Measurements from ENCODE around the gene BOC. TPM values are rescaled to one million over a fixed set of nuclear protein-coding genes. Genes with fewer than 3 reads are reported as not detected.

BOC gene
- total and polyA plus RNA-seq, 8 donors, result 5.2 to 51.3 (median 23.7) TPM

DNA sequence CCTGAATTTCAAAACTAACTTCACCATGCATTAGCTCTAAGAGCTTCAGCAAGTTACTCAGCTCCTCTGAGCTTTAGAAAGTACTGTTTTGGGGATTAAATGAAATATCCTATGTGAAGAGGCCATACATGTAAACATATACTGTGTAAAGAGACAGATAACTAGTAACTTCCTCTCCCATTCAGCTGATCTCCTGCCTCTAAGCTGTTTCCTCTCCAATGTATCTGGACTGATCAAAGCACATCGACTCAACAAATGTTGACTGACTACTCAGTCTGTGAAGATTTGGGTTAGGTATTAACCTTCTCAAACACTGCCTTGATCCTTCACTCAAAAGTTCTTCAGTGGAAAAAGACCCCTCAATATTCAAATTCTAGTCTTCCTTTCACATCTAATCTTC is 82.0 kb downstream of the BOC start:
- intact Hi-C loops (cut with DNase I; ENCODE audit: low total_unique reads), result no loop called here
- TF ChIP-seq EP300 (IDR thresholded peaks at IDR 0.05) (no peak), POLR2A (IDR thresholded peaks at IDR 0.05) (no peak), POLR2AphosphoS5 (IDR thresholded peaks at IDR 0.05) (no peak)
- TF ChIP-seq, protein P1, sequence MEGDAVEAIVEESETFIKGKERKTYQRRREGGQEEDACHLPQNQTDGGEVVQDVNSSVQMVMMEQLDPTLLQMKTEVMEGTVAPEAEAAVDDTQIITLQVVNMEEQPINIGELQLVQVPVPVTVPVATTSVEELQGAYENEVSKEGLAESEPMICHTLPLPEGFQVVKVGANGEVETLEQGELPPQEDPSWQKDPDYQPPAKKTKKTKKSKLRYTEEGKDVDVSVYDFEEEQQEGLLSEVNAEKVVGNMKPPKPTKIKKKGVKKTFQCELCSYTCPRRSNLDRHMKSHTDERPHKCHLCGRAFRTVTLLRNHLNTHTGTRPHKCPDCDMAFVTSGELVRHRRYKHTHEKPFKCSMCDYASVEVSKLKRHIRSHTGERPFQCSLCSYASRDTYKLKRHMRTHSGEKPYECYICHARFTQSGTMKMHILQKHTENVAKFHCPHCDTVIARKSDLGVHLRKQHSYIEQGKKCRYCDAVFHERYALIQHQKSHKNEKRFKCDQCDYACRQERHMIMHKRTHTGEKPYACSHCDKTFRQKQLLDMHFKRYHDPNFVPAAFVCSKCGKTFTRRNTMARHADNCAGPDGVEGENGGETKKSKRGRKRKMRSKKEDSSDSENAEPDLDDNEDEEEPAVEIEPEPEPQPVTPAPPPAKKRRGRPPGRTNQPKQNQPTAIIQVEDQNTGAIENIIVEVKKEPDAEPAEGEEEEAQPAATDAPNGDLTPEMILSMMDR (IDR thresholded peaks at IDR 0.05), result no peak
- no peak for DNase-seq

DNA sequence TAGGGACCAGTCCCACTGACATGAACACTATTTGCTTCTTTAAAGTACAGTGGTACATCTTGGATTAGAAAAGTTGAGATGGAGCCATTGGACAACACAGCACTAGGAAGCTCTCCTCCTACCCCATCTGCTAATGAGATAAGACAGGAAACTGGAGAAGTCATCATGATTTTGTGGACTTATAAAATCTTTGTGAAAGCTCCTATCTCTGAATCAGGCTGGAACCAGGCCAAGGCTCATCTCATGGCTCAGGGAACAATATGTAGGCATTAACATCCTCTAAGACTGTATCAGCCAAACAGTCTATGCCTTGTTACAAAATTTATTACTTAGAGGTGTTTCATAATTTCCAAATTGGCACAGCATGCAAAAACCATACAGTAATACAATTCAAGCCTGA is 84.1 kb downstream of the BOC start:
- Histone ChIP-seq H3K9me3 (no peaks in the 10 kb centered on the region), H3K4me1 (peaks cover 0 to 9% (median 0%) of the 10 kb centered on the region in 4 donors), H3K36me3 (peaks cover 0 to 4% (median 3%) of the 10 kb centered on the region in 4 donors), H3K4me3 (no peak overlapping the region), H3K27me3 (no peaks in the 10 kb centered on the region), H3K27ac (no peak overlapping the region)
- intact Hi-C loops (cut with DNase I; ENCODE audit: low total_unique reads), result no loop called here
- DNase-seq, result no peak
- no peak for TF ChIP-seq POLR2A (IDR thresholded peaks at IDR 0.05)
- TF ChIP-seq, protein P1 (IDR thresholded peaks at IDR 0.05), result no peak
- no peak for TF ChIP-seq EP300 (IDR thresholded peaks at IDR 0.05)
- no peak for TF ChIP-seq POLR2AphosphoS5 (IDR thresholded peaks at IDR 0.05)

More for the DNA sequence above, 82.0 kb downstream of the BOC start:
- Histone ChIP-seq H3K4me1 (peaks cover 0 to 9% (median 0%) of the 10 kb centered on the region in 4 donors), H3K27ac (no peak overlapping the region), H3K27me3 (no peaks in the 10 kb centered on the region), H3K9me3 (no peaks in the 10 kb centered on the region), H3K4me3 (no peak overlapping the region), H3K36me3 (peaks cover 0 to 4% (median 3%) of the 10 kb centered on the region in 4 donors)
- 22 to 55% (median 37%) methylated on average over 1 of the region's 1 CpG for WGBS, 5 donors

DNA sequence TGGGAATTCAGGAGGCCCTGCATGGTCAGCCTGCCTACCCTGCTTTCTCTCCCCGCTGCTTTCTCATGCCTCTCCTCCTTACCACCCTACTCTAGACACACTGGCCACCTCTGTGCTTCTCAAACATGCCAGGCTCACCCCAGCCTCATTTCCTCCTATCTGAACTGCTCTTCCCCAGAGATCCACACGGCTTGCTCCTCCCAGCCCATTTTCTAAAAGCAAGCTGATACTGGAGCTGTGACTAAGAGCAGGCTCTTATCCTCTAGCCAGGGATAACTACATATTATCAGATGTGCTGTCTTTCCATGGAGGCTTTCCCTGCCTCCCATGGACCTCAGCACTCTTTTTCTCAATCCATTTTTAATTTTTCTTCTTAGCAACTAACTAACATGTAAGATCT is 85.9 kb downstream of the BOC start:
- no peak overlapping the region for H3K4me3 ChIP-seq
- no peaks in the 10 kb centered on the region for H3K4me1 ChIP-seq
- intact Hi-C loops (cut with DNase I; ENCODE audit: low total_unique reads), result no loop called here
- H3K36me3 ChIP-seq, result peaks cover 0 to 4% (median 3%) of the 10 kb centered on the region in 4 donors
- H3K27ac ChIP-seq, result no peak overlapping the region
- no peaks in the 10 kb centered on the region for H3K27me3 ChIP-seq
- H3K9me3 ChIP-seq, result no peaks in the 10 kb centered on the region
- no peak for DNase-seq
- 64 to 78% (median 75%) methylated on average over 2 of the region's 2 CpGs for WGBS, 5 donors
- TF ChIP-seq EP300 (IDR thresholded peaks at IDR 0.05) (no peak), POLR2AphosphoS5 (IDR thresholded peaks at IDR 0.05) (no peak), POLR2A (IDR thresholded peaks at IDR 0.05) (no peak)
- TF ChIP-seq, protein P1 (IDR thresholded peaks at IDR 0.05), result no peak

DNA sequence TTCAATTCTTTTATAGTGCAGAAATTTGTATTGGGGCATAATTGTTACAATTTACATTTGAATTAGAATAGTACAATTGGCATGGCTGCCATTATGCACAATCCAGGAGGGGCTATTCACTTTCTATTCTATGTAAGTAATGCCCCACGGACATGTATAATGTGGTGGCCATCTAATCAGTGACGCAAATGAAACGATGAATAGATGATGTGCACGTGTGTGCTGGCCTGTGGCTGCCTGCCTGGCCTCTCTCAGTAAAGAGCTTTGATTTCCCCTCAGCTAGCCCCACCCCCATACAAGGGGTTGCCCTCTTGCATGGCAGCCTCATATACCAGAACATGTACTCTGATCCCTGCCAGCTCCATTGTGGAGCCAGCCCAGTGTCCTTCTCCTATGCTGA is 86.5 kb downstream of the BOC start:
- no peaks in the 10 kb centered on the region for H3K9me3 ChIP-seq
- H3K36me3 ChIP-seq, result peaks cover 0 to 4% (median 3%) of the 10 kb centered on the region in 4 donors
- no peaks in the 10 kb centered on the region for H3K27me3 ChIP-seq
- intact Hi-C loops (cut with DNase I; ENCODE audit: low total_unique reads), result no loop called here
- WGBS, 5 donors, result 82 to 91% (median 89%) methylated on average over 4 of the region's 4 CpGs
- TF ChIP-seq POLR2A (IDR thresholded peaks at IDR 0.05), result no peak
- TF ChIP-seq POLR2AphosphoS5 (IDR thresholded peaks at IDR 0.05), result no peak
- no peak for TF ChIP-seq EP300 (IDR thresholded peaks at IDR 0.05)
- TF ChIP-seq, protein P1 (IDR thresholded peaks at IDR 0.05), result no peak
- DNase-seq, result no peak
- H3K4me1 ChIP-seq, result no peaks in the 10 kb centered on the region
- no peak overlapping the region for H3K27ac ChIP-seq
- H3K4me3 ChIP-seq, result no peak overlapping the region
